ENCODE measurements around the gene PPA1.

PPA1 gene

GRCh38 chr10:70233109-70233938 lies at the start of gene PPA1:
Gene PPA1 (minus strand): TSS chr10:70233429. CDS start chr10:70233327, 102 bp downstream.
- Histone ChIP-seq H3K4me3 (ENCODE audit: low read depth, low read length, poor library complexity, severe bottlenecking) (peak within 1 kb of the TSS; percentile 100), H3K36me3 (ENCODE audit: insufficient read depth, low read length) (peaks cover 24% of the 10 kb centered on the region), H3K9ac (ENCODE audit: low read length) (peak within 1 kb of the TSS; percentile 99), H3K79me2 (ENCODE audit: insufficient read depth, low read length) (peaks cover 40% of the 10 kb centered on the region), H3K4me1 (ENCODE audit: insufficient read depth, low read length, severe bottlenecking) (peaks cover 29% of the 10 kb centered on the region), H3K9me3 (ENCODE audit: low read length) (no peaks in the 10 kb centered on the region), H4K20me1 (ENCODE audit: insufficient read depth, low read length) (no peaks in the 10 kb centered on the region), H2AFZ (ENCODE audit: low read length) (peak within 1 kb of the TSS; percentile 90; the same call in 1 of the 2 replicates), H3K27me3 (ENCODE audit: insufficient read depth, low read length) (no peaks in the 10 kb centered on the region), H3K9me2 (ENCODE audit: low read depth, low read length) (no peaks in the 10 kb centered on the region), H3F3A (ENCODE audit: insufficient read depth, low read length) (no peaks in the 10 kb centered on the region), H3K4me2 (ENCODE audit: low read length) (peak within 1 kb of the TSS; percentile 93), H3K27ac (ENCODE audit: low read depth, low read length, poor library complexity, severe bottlenecking) (peak within 1 kb of the TSS; percentile 52)
- TF ChIP-seq EZH2 (IDR thresholded peaks at IDR 0.05; ENCODE audit: borderline replicate concordance, low read length) (no peak), CTCF (IDR thresholded peaks at IDR 0.05; ENCODE audit: low read length) (peak; percentile 51; the same call in 1 of the 2 replicates)

- Histone ChIP-seq H3K36me3 (ENCODE audit: insufficient read depth, low read length) (no peaks in the 10 kb centered on the region), H3K4me1 (ENCODE audit: insufficient read depth, low read length, severe bottlenecking) (no peaks in the 10 kb centered on the region), H3K9me3 (ENCODE audit: low read length) (no peaks in the 10 kb centered on the region), H3F3A (ENCODE audit: insufficient read depth, low read length) (no peaks in the 10 kb centered on the region), H3K27me3 (ENCODE audit: insufficient read depth, low read length) (peaks cover 8% of the 10 kb centered on the region; the same call in 1 of the 2 replicates), H2AFZ (ENCODE audit: low read length) (no peak overlapping the region), H3K4me2 (ENCODE audit: low read length) (no peak overlapping the region), H3K4me3 (ENCODE audit: low read depth, low read length, poor library complexity, severe bottlenecking) (no peak overlapping the region), H3K9ac (ENCODE audit: low read length) (no peak overlapping the region), H4K20me1 (ENCODE audit: insufficient read depth, low read length) (no peaks in the 10 kb centered on the region), H3K79me2 (ENCODE audit: insufficient read depth, low read length) (no peaks in the 10 kb centered on the region), H3K27ac (ENCODE audit: low read depth, low read length, poor library complexity, severe bottlenecking) (no peak overlapping the region), H3K9me2 (ENCODE audit: low read depth, low read length) (no peaks in the 10 kb centered on the region)
- no peak for TF ChIP-seq CTCF (IDR thresholded peaks at IDR 0.05; ENCODE audit: low read length)
- no peak for TF ChIP-seq EZH2 (IDR thresholded peaks at IDR 0.05; ENCODE audit: borderline replicate concordance, low read length)
These were observed 48.4 kb upstream of the PPA1 start for GRCh38 chr10:70281609-70282008.

GRCh38 chr10:70280099-70280498 lies 46.9 kb upstream of the PPA1 start:
- no peak overlapping the region for H3K27ac ChIP-seq (ENCODE audit: low read depth, low read length, poor library complexity, severe bottlenecking)
- H3K79me2 ChIP-seq (ENCODE audit: insufficient read depth, low read length): no peaks in the 10 kb centered on the region
- H3K27me3 ChIP-seq (ENCODE audit: insufficient read depth, low read length): peaks cover 21% of the 10 kb centered on the region; the same call in 1 of the 2 replicates
- no peak overlapping the region for H3K4me3 ChIP-seq (ENCODE audit: low read depth, low read length, poor library complexity, severe bottlenecking)
- no peaks in the 10 kb centered on the region for H3K4me1 ChIP-seq (ENCODE audit: insufficient read depth, low read length, severe bottlenecking)
- H2AFZ ChIP-seq (ENCODE audit: low read length): no peak overlapping the region
- no peaks in the 10 kb centered on the region for H3F3A ChIP-seq (ENCODE audit: insufficient read depth, low read length)
- no peak overlapping the region for H3K9ac ChIP-seq (ENCODE audit: low read length)
- peaks cover 5% of the 10 kb centered on the region; the same call in 1 of the 2 replicates for H3K9me3 ChIP-seq (ENCODE audit: low read length)
- no peaks in the 10 kb centered on the region for H3K36me3 ChIP-seq (ENCODE audit: insufficient read depth, low read length)
- no peaks in the 10 kb centered on the region for H4K20me1 ChIP-seq (ENCODE audit: insufficient read depth, low read length)
- H3K9me2 ChIP-seq (ENCODE audit: low read depth, low read length): no peaks in the 10 kb centered on the region
- no peak for TF ChIP-seq EZH2 (IDR thresholded peaks at IDR 0.05; ENCODE audit: borderline replicate concordance, low read length)
- TF ChIP-seq CTCF (IDR thresholded peaks at IDR 0.05; ENCODE audit: low read length): no peak
- no peak overlapping the region for H3K4me2 ChIP-seq (ENCODE audit: low read length)

Data from OCI-LY1 (cell line).